SK-N-SH (cell line): Measurements from ENCODE around the gene LEO1. TPM values are rescaled to one million over a fixed set of nuclear protein-coding genes. Genes with fewer than 3 reads are reported as not detected.

Experiments used
- CTCF ChIA-PET: fragments of 300-600, 350-600 bp; formaldehyde crosslinking; extraction: SDS; loops from one replicate; lab custom pipeline; 2021; lab: Yijun Ruan, JAX
- POLR2A ChIA-PET: fragments of 350-600 bp; sonication (Branson Sonifier 250); formaldehyde crosslinking; extraction: SDS; loops from one replicate; lab custom pipeline; 2020; ENCODE audit warnings: antibody characterized with exemption, inconsistent platforms; lab: Yijun Ruan, JAX
- DNase-seq: peaks from one replicate; pipeline ENCODE4 v3.0.0; 2012
- H2AFZ ChIP-seq: fragments of 200-600 bp; sonication (generic); 2 replicates; pipeline ENCODE4 v1.8.1; 2016; ENCODE audit warnings: antibody characterized with exemption, mild to moderate bottlenecking, low read depth
- H3F3A ChIP-seq: fragments of 200-600 bp; sonication (generic); replicated peaks from 2 replicates; pipeline ENCODE3; 2016; ENCODE audit warnings: antibody characterized with exemption, mild to moderate bottlenecking; ENCODE audit not compliant: insufficient read depth
- H3K27ac ChIP-seq, 2 experiments: fragments of 200-500 bp in 1 of 2; fragments of 200-600 bp in 1 of 2; sonication (Bioruptor generic) in 1 of 2; sonication (generic), shearing (Covaris generic) in 1 of 2; 2 replicates each; pipeline versions ENCODE4 v1.5.1 to v1.6.1; 2014 to 2016; ENCODE audit warnings: low read depth in 2 of 2, inconsistent platforms in 1 of 2, low read length in 1 of 2, mild to moderate bottlenecking in 1 of 2, mixed read lengths in 1 of 2
- H3K27me3 ChIP-seq: fragments of 200-600 bp; sonication (generic), shearing (Covaris generic); 2 replicates; pipeline ENCODE4 v1.6.1; 2016; ENCODE audit warnings: mixed run types; ENCODE audit not compliant: insufficient read depth
- H3K36me3 ChIP-seq, 2 experiments: fragments of 200-500 bp in 1 of 2; fragments of 200-600 bp in 1 of 2; sonication (Bioruptor generic) in 1 of 2; sonication (generic) in 1 of 2; replicated peaks in 1 of 2; 2 replicates each; pipeline versions ENCODE3 to v1.5.1; 2014 to 2016; ENCODE audit warnings: low read length in 1 of 2, mild to moderate bottlenecking in 1 of 2; ENCODE audit not compliant: insufficient read depth in 2 of 2, control insufficient read depth in 1 of 2
- H3K4me1 ChIP-seq, 2 experiments: fragments of 200-500 bp in 1 of 2; fragments of 200-600 bp in 1 of 2; sonication (Bioruptor generic) in 1 of 2; sonication (generic), shearing (Covaris generic) in 1 of 2; 2 replicates each; pipeline versions ENCODE4 v1.5.1 to v1.6.1; 2014 to 2016; ENCODE audit warnings: low read depth in 1 of 2, low read length in 1 of 2, mixed run types in 1 of 2; ENCODE audit not compliant: insufficient read depth in 2 of 2, control insufficient read depth in 1 of 2
- H3K4me2 ChIP-seq: fragments of 200-600 bp; sonication (generic), shearing (Covaris generic); 2 replicates; pipeline ENCODE4 v1.6.1; 2017; ENCODE audit warnings: mixed run types
- H3K4me3 ChIP-seq, 2 experiments: fragments of 200-500 bp in 1 of 2; fragments of 200-600 bp in 1 of 2; sonication (Bioruptor generic) in 1 of 2; sonication (generic), shearing (Covaris generic) in 1 of 2; 2 replicates each; pipeline versions ENCODE4 v1.5.1 to v1.8.1; 2014 to 2016; ENCODE audit warnings: low read depth in 2 of 2, inconsistent platforms in 1 of 2, low read length in 1 of 2, mild to moderate bottlenecking in 1 of 2, mixed read lengths in 1 of 2, moderate library complexity in 1 of 2
- H3K79me2 ChIP-seq: fragments of 200-600 bp; sonication (generic); 2 replicates; pipeline ENCODE4 v1.8.1; 2017; ENCODE audit warnings: mild to moderate bottlenecking; ENCODE audit not compliant: insufficient read depth
- H3K9ac ChIP-seq: fragments of 200-600 bp; sonication (generic); 2 replicates; pipeline ENCODE4 v1.6.1; 2017; ENCODE audit warnings: mixed run types
- H3K9me2 ChIP-seq: fragments of 200-600 bp; sonication (generic); 2 replicates; pipeline ENCODE4 v1.6.1; 2017; ENCODE audit warnings: mixed run types
- H3K9me3 ChIP-seq: fragments of 200-600 bp; sonication (generic); 2 replicates; pipeline ENCODE4 v1.6.1; 2017; ENCODE audit warnings: mixed run types, mild to moderate bottlenecking, moderate library complexity
- H4K20me1 ChIP-seq: fragments of 200-600 bp; sonication (generic); 2 replicates; pipeline ENCODE4 v1.6.1; 2017; ENCODE audit warnings: mild to moderate bottlenecking, mixed run types; ENCODE audit not compliant: insufficient read depth
- CTCF ChIP-seq: fragments of 200-600 bp; sonication (generic); IDR thresholded peaks from 2 replicates; pipeline ENCODE4 v1.6.1; 2017; ENCODE audit warnings: antibody characterized with exemption, mild to moderate bottlenecking, moderate library complexity
- ELF1 ChIP-seq: IDR thresholded peaks from 2 replicates; pipeline ENCODE4 v1.4.0; 2012
- EZH2phosphoT487 ChIP-seq: fragments of 200-600 bp; sonication (generic); IDR thresholded peaks from 2 replicates; pipeline ENCODE4 v1.6.1; 2017; ENCODE audit warnings: low read depth, mixed run types, mild to moderate bottlenecking, antibody characterized with exemption, moderate library complexity, borderline replicate concordance
- FOXM1 ChIP-seq: IDR thresholded peaks from 2 replicates; pipeline ENCODE4 v1.4.0; 2012; ENCODE audit warnings: low read depth, mild to moderate bottlenecking
- GATA2 ChIP-seq: sonication (generic); formaldehyde crosslinking; IDR thresholded peaks from 2 replicates; pipeline ENCODE4 v1.5.0; 2020; ENCODE audit warnings: mild to moderate bottlenecking, missing genetic modification reagents
- IRF3 ChIP-seq: fragments of 150-350 bp; IDR thresholded peaks from 2 replicates; pipeline ENCODE4 v1.6.1; 2016; ENCODE audit warnings: mild to moderate bottlenecking, low read depth, low read length
- MXI1 ChIP-seq: IDR thresholded peaks from 2 replicates; pipeline ENCODE4 v1.6.1; 2012; ENCODE audit warnings: mild to moderate bottlenecking, low read depth, low read length, improper control_type of control experiment
- NFIC ChIP-seq: IDR thresholded peaks from 2 replicates; pipeline ENCODE4 v1.4.0; 2012; ENCODE audit warnings: borderline replicate concordance
- USF1 ChIP-seq: IDR thresholded peaks from 2 replicates; pipeline ENCODE4 v1.4.0; 2012; ENCODE audit warnings: low read depth, borderline replicate concordance
- WGBS: methylation state at CpG from one replicate; pipeline ENCODE4 v1.1.6; 2017; ENCODE audit warnings: low lambda C conversion rate; 5-methylcytosine and 5-hydroxymethylcytosine counted together
- polyA plus RNA-seq, 3 experiments: library from polyadenylated mRNA; depleted of rRNA; stranded (reverse); fragments of >200 nt; gene quantifications; 2 replicates each; pipeline ENCODE4 v1.2.3, GENCODE V29; 2012
- TF ChIP-seq, protein P1 (sequence below): fragments of 150-350 bp; IDR thresholded peaks from 2 replicates; pipeline ENCODE4 v1.6.1; 2017; ENCODE audit warnings: antibody characterized with exemption, low read length, low read depth, borderline replicate concordance
- TF ChIP-seq, protein P2 (sequence below): IDR thresholded peaks from 2 replicates; pipeline ENCODE4 v1.4.0; 2012; ENCODE audit warnings: low read depth

LEO1 gene
- polyA plus RNA-seq, 1 of the 3 experiments (the other 2 are of a cell fraction) = 6.7 TPM

DNA sequence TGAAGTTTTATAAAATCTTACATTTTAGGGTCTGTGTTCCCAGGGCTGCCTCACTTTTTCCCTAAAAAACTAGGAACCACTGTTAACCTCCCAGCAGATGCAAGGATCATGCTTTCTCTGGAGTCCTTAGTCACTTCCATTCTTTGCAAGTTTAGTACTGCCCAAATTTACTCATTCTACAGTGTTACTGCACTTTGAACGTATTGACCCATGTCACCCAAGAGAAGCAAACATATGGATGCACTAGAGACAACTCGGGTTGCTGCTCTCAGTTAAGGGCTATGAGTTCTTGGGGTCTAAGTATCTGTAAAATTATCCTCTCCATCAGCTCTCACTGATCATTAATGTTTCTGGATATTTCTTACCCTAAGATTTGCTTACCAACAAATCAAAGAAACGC lies 59.0 kb downstream of the LEO1 start (continued):
- TF ChIP-seq CTCF (no peak), MXI1 (no peak)
- TF ChIP-seq, all 33 proteins: peak for 0

DNA sequence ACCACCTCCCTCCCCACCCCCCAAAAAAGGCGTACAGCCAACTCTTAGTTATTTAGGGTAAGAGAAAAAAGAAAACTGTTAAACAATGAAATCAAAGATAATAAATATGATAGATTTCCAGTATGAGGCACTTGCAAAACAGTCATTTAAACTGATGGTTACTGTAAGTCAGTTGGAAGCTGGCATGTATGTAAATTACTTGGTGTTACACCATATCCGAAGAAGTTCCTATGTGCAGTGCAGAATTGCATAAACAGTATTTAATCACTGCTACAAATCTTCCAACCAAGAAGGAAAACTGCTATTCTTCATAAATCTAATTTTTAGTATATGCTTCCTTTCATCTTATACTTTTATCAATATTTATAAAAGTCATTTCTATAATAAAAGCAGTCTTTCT lies 62.0 kb downstream of the LEO1 start:
- peaks cover 35 to 77% of the 10 kb centered on the region in 2 experiments for H3K36me3 ChIP-seq

More for the DNA sequence above, 62.0 kb downstream of the LEO1 start:
- Histone ChIP-seq H3K4me2 (no peak overlapping the region), H3F3A (peaks cover 5% of the 10 kb centered on the region), H2AFZ (no peak overlapping the region), H3K79me2 (peaks cover 12% of the 10 kb centered on the region; the same call in 1 of the 2 replicates), H3K9ac (no peak overlapping the region), H3K4me3 (no peak overlapping the region), H3K9me3 (no peaks in the 10 kb centered on the region), H3K4me1 (peaks cover 0 to 11% of the 10 kb centered on the region in 2 experiments; a peak in 1 of 4 replicates), H3K27me3 (no peaks in the 10 kb centered on the region), H4K20me1 (peaks cover 12% of the 10 kb centered on the region), H3K27ac (no peak overlapping the region), H3K9me2 (no peaks in the 10 kb centered on the region)
- POLR2A ChIA-PET = no interaction called here
- CTCF ChIA-PET = interaction anchor here (0.8 to 1.5 kb wide), 4 partner anchors 8 to 318 kb away, joined by 3 to 6 read pairs (median 4); no protein-coding TSS in a partner anchor
- TF ChIP-seq ELF1 = no peak
- no peak for TF ChIP-seq IRF3
- TF ChIP-seq GATA2 = no peak
- TF ChIP-seq, protein P1, sequence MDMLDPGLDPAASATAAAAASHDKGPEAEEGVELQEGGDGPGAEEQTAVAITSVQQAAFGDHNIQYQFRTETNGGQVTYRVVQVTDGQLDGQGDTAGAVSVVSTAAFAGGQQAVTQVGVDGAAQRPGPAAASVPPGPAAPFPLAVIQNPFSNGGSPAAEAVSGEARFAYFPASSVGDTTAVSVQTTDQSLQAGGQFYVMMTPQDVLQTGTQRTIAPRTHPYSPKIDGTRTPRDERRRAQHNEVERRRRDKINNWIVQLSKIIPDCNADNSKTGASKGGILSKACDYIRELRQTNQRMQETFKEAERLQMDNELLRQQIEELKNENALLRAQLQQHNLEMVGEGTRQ = no peak
- TF ChIP-seq, protein P2, sequence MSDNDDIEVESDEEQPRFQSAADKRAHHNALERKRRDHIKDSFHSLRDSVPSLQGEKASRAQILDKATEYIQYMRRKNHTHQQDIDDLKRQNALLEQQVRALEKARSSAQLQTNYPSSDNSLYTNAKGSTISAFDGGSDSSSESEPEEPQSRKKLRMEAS = no peak
- no peak for TF ChIP-seq NFIC
- TF ChIP-seq USF1 = no peak
- TF ChIP-seq EZH2phosphoT487 = no peak
- TF ChIP-seq FOXM1 = no peak
- WGBS = 89% methylated on average over 2 of the region's 2 CpGs
- DNase-seq = no peak
